GM12878 (cell line): ENCODE measurements around the gene CMSS1. TPM values are rescaled to one million over a fixed set of nuclear protein-coding genes. Genes with fewer than 3 reads are reported as not detected.

Experiments used
- ATAC-seq: fragments of 200-7000 bp; cut with Tn5 transposase; 3 replicates; pipeline ENCODE4 v1.9.1; 2020; ENCODE audit warnings: mild to moderate bottlenecking, moderate library complexity
- BruUV-seq: library from RNA; stranded (reverse); fragments of 400-500 nt; replicated peaks from 2 replicates; lab custom pipeline; 2021; lab: Mats Ljungman, UMichigan
- CTCF ChIA-PET: fragments of 300-600 bp; sonication (Branson Sonifier 250); formaldehyde crosslinking; extraction: SDS; loops from one replicate; lab custom pipeline; 2021; ENCODE audit warnings: inconsistent platforms; lab: Yijun Ruan, JAX
- POLR2A ChIA-PET: fragments of 350-600 bp; formaldehyde crosslinking; extraction: SDS; loops from one replicate; lab custom pipeline; 2021; ENCODE audit warnings: inconsistent platforms; lab: Charles Lee
- RAD21 ChIA-PET: fragments of 300-600 bp; sonication (Branson Sonifier 250); formaldehyde crosslinking; loops from one replicate; lab custom pipeline; 2023; ENCODE audit warnings: antibody characterized with exemption; ENCODE audit not compliant: unreplicated experiment; lab: Charles Lee
- SMC1A ChIA-PET: fragments of 300-600 bp; sonication (Branson Sonifier 250); formaldehyde crosslinking; loops from one replicate; lab custom pipeline; 2023; ENCODE audit not compliant: unreplicated experiment, uncharacterized antibody; lab: Charles Lee
- DNase-seq: peaks from one replicate; pipeline ENCODE4 v3.0.0-alpha.2; 2011; ENCODE audit warnings: low read depth, low spot score
- FAIRE-seq: peaks from 3 replicates; lab custom pipeline; 2011; peaks lifted over from hg19 to GRCh38; lab: Jason Lieb, UNC
- H2AFZ ChIP-seq: 2 replicates; pipeline ENCODE4 v1.6.0; 2011; ENCODE audit warnings: low read depth, low read length, control low read depth; ENCODE audit not compliant: control insufficient read depth
- H3K27ac ChIP-seq: 2 replicates; pipeline ENCODE4 v1.5.1; 2011; ENCODE audit warnings: control low read depth; ENCODE audit not compliant: control insufficient read depth, insufficient read depth
- H3K27me3 ChIP-seq, 2 experiments: replicated peaks in 1 of 2; 2 replicates each; pipeline versions ENCODE4 v1.6.0 to v1.6.1; 2011; ENCODE audit warnings: low read length in 1 of 2; ENCODE audit not compliant: control insufficient read depth in 2 of 2, insufficient read depth in 2 of 2
- H3K36me3 ChIP-seq, 2 experiments: 2 replicates each; pipeline ENCODE4 v1.5.1; 2011; ENCODE audit warnings: low read length in 1 of 2; ENCODE audit not compliant: control insufficient read depth in 2 of 2, insufficient read depth in 2 of 2
- H3K4me1 ChIP-seq: 2 replicates; pipeline ENCODE4 v1.6.1; 2011; ENCODE audit warnings: mild to moderate bottlenecking, low read length, moderate library complexity, mixed read lengths; ENCODE audit not compliant: control insufficient read depth, insufficient read depth
- H3K4me2 ChIP-seq: 2 replicates; pipeline ENCODE4 v1.6.0; 2011; ENCODE audit warnings: control low read depth; ENCODE audit not compliant: control insufficient read depth, insufficient read depth
- H3K4me3 ChIP-seq: fragments of 200-600 bp; sonication (generic); 2 replicates; pipeline ENCODE4 v1.5.1; 2016
- H3K79me2 ChIP-seq: 2 replicates; pipeline ENCODE4 v1.6.0; 2011; ENCODE audit warnings: low read length; ENCODE audit not compliant: control insufficient read depth, insufficient read depth
- H3K9ac ChIP-seq: 2 replicates; pipeline ENCODE4 v1.8.0; 2011; ENCODE audit warnings: low read length, control low read depth, mixed read lengths; ENCODE audit not compliant: control insufficient read depth, insufficient read depth
- H3K9me3 ChIP-seq: replicated peaks from 3 replicates; pipeline ENCODE4 v1.5.1; 2011; ENCODE audit warnings: mild to moderate bottlenecking, low read length; ENCODE audit not compliant: control insufficient read depth, insufficient read depth
- H4K20me1 ChIP-seq: 2 replicates; pipeline ENCODE4 v1.6.0; 2011; ENCODE audit not compliant: control insufficient read depth, insufficient read depth
- CHD1 ChIP-seq: IDR thresholded peaks from 2 replicates; pipeline ENCODE4 v1.6.1; 2012; ENCODE audit warnings: low read depth, low read length, improper control_type of control experiment
- ETV6 ChIP-seq, 2 experiments: fragments of 450-650 bp in 1 of 2; IDR thresholded peaks in 1 of 2; conservative IDR thresholded peaks in 1 of 2; 2 replicates each; pipeline ENCODE4 v1.6.1; 2014; ENCODE audit warnings: antibody characterized with exemption in 1 of 2, borderline replicate concordance in 1 of 2, low read depth in 1 of 2, mild to moderate bottlenecking in 1 of 2, moderate library complexity in 1 of 2
- EZH2 ChIP-seq: IDR thresholded peaks from 2 replicates; pipeline ENCODE4 v1.6.1; 2012; ENCODE audit warnings: low read depth, mild to moderate bottlenecking, control low read depth, inconsistent platforms, low read length, borderline replicate concordance; ENCODE audit not compliant: control insufficient read depth
- FOXM1 ChIP-seq: IDR thresholded peaks from 2 replicates; pipeline ENCODE4 v1.6.1; 2012; ENCODE audit warnings: low read depth, mild to moderate bottlenecking, inconsistent platforms, low read length, moderate library complexity
- GABPA ChIP-seq: IDR thresholded peaks from 2 replicates; pipeline ENCODE4 v1.6.1; 2014; ENCODE audit warnings: antibody characterized with exemption, low read depth, mild to moderate bottlenecking, inconsistent platforms
- HDAC6 ChIP-seq: fragments of 200-600 bp; sonication (generic); IDR thresholded peaks from one replicate; pipeline ENCODE4 v1.8.0; 2017; ENCODE audit warnings: antibody characterized with exemption; ENCODE audit not compliant: unreplicated experiment
- IKZF2 ChIP-seq, 2 experiments: fragments of 450-650 bp; IDR thresholded peaks; 2 replicates each; pipeline ENCODE4 v1.6.1; 2017; ENCODE audit warnings: mild to moderate bottlenecking in 2 of 2, moderate library complexity in 2 of 2
- IRF3 ChIP-seq: fragments of 450-650 bp; IDR thresholded peaks from 2 replicates; pipeline ENCODE4 v1.6.1; 2014; ENCODE audit warnings: mild to moderate bottlenecking
- MXI1 ChIP-seq: fragments of 150-350 bp; IDR thresholded peaks from 2 replicates; pipeline ENCODE4 v1.6.1; 2011; ENCODE audit warnings: low read depth, mild to moderate bottlenecking, inconsistent platforms, low read length, improper control_type of control experiment
- NFIC ChIP-seq: IDR thresholded peaks from 2 replicates; pipeline ENCODE4 v1.6.1; 2012; ENCODE audit warnings: low read depth, mild to moderate bottlenecking, inconsistent platforms, low read length, moderate library complexity
- PAX5 ChIP-seq: IDR thresholded peaks from 2 replicates; pipeline ENCODE4 v1.6.1; 2011; ENCODE audit warnings: low read depth, low read length, borderline replicate concordance
- PKNOX1 ChIP-seq: fragments of 450-650 bp; IDR thresholded peaks from 2 replicates; pipeline ENCODE4 v1.6.1; 2016; ENCODE audit warnings: mild to moderate bottlenecking
- POLR2A ChIP-seq: IDR thresholded peaks from 2 replicates; pipeline ENCODE4 v1.6.1; 2011; ENCODE audit warnings: low read depth, mild to moderate bottlenecking, low read length
- POLR2AphosphoS5 ChIP-seq: IDR thresholded peaks from 2 replicates; pipeline ENCODE4 v1.6.1; 2011; ENCODE audit warnings: mild to moderate bottlenecking, low read length, inconsistent platforms
- POU2F2 ChIP-seq: IDR thresholded peaks from 3 replicates; pipeline ENCODE4 v1.6.1; 2011; ENCODE audit warnings: low read depth, mild to moderate bottlenecking, low read length, borderline replicate concordance
- PRDM15 ChIP-seq: fragments of 450-650 bp; formaldehyde crosslinking; IDR thresholded peaks from 2 replicates; pipeline ENCODE4 v1.4.0; 2020; ENCODE audit warnings: mild to moderate bottlenecking, moderate library complexity
- SMARCA5 ChIP-seq: fragments of 450-650 bp; IDR thresholded peaks from 2 replicates; pipeline ENCODE4 v1.6.1; 2017; ENCODE audit warnings: mild to moderate bottlenecking
- SRF ChIP-seq, 2 experiments: IDR thresholded peaks; 2 replicates each; pipeline ENCODE4 v1.6.1; 2011; ENCODE audit warnings: low read depth in 2 of 2, low read length in 2 of 2, mild to moderate bottlenecking in 1 of 2, moderate library complexity in 1 of 2
- ZBED1 ChIP-seq: IDR thresholded peaks from 2 replicates; pipeline ENCODE4 v1.6.1; 2016; ENCODE audit warnings: borderline replicate concordance
- WGBS: methylation state at CpG from one replicate; pipeline ENCODE4 v1.1.6; 2016; ENCODE audit warnings: low lambda C conversion rate; ENCODE audit not compliant: insufficient replicate concordance, insufficient coverage; ENCODE audit errors: missing lambda C conversion rate; 5-methylcytosine and 5-hydroxymethylcytosine counted together
- in situ Hi-C: fragments of 300-500 bp; cut with MboI; formaldehyde crosslinking; loops from 9 replicates; pipeline ENCODE4 v1.14.3; 2018; ENCODE audit warnings: mixed read lengths
- intact Hi-C: fragments of 100-400 bp; cut with micrococcal nuclease; formaldehyde crosslinking; loops from one replicate; pipeline ENCODE4 v1.14.2; 2022; ENCODE audit not compliant: unreplicated experiment
- polyA plus RNA-seq, 11 experiments: library from polyadenylated mRNA; depleted of rRNA in 4 of 11; unstranded in 6 of 11; stranded (reverse) in 5 of 11; fragments of >200 nt; fragmentation: Nextera tagmentation in 4 of 11; fragmentation: Illumina TruSeq in 1 of 11; extraction: Ambion mirVana in 4 of 11; extraction: Trizol in 1 of 11; gene quantifications; 1 replicate in 1 of 11; 2 replicates in 10 of 11; pipeline versions ENCODE4 v1.2.1 to v1.2.3, GENCODE V29; 2011 to 2016; ENCODE audit warnings: inconsistent platforms in 2 of 11, missing spikeins in 2 of 11, low read depth in 1 of 11
- total RNA-seq, 4 experiments: library from RNA; depleted of rRNA in 3 of 4; stranded (reverse); fragments of >200 nt in 3 of 4; fragmentation: Illumina TruSeq in 1 of 4; extraction: Trizol in 1 of 4; gene quantifications; 2 replicates each; pipeline versions ENCODE4 v1.2.1 to v1.2.3, GENCODE V29; 2013 to 2021

Gene CMSS1
- total and polyA plus RNA-seq, 10 of the 15 experiments (the other 5 are each of a cell fraction or from before 2014, with no cell fraction given), result 31.0 to 118 (median 70.1) TPM

- ChIA-PET SMC1A (interaction anchor here (1.3 kb wide), 1 partner anchor 97 kb away, joined by 3 read pairs; no protein-coding TSS in a partner anchor), CTCF (interaction anchor here (1.5 kb wide), 1 partner anchor 12 kb away, joined by 3 read pairs; no protein-coding TSS in a partner anchor), POLR2A (no interaction called here), RAD21 (no interaction called here)
- H2AFZ ChIP-seq, result no peak overlapping the region
- TF ChIP-seq IKZF2 (IDR thresholded peaks at IDR 0.05) (no peak), HDAC6 (no peak), SMARCA5 (no peak), NFIC (no peak), ETV6 (conservative IDR thresholded peaks at IDR 0.05 in 1 of 2, IDR thresholded peaks at IDR 0.05 in 1 of 2; ENCODE audit: borderline replicate concordance in 1 of 2, low read depth in 1 of 2) (no peak), EZH2 (no peak), POU2F2 (no peak), GABPA (no peak), MXI1 (no peak), SRF (IDR thresholded peaks at IDR 0.05; ENCODE audit: low read depth in 2 of 2, low read length in 2 of 2) (no peak), PAX5 (no peak), IRF3 (no peak), PRDM15 (CRISPR knock-in tag) (no peak), ZBED1 (no peak), PKNOX1 (no peak), CHD1 (no peak), FOXM1 (no peak), POLR2A (no peak), POLR2AphosphoS5 (no peak)
- H3K27me3 ChIP-seq, result no peaks in the 10 kb centered on the region
- H3K9ac ChIP-seq, result no peak overlapping the region
- BruUV-seq, result no TSS peak
- 93% methylated on average over 1 of the region's 1 CpG for WGBS
- DNase-seq (no peak), FAIRE-seq (no peak), ATAC-seq (no peak)
- peaks cover 24% of the 10 kb centered on the region for H3K4me1 ChIP-seq
- no peak overlapping the region for H3K4me2 ChIP-seq
- H3K79me2 ChIP-seq, result no peaks in the 10 kb centered on the region
- intact Hi-C loops (no loop called here), in situ Hi-C loops (no loop called here)
- no peak overlapping the region for H3K4me3 ChIP-seq
- H3K9me3 ChIP-seq, result no peaks in the 10 kb centered on the region
- H3K36me3 ChIP-seq, result no peaks in the 10 kb centered on the region
- no peak overlapping the region for H3K27ac ChIP-seq
- no peaks in the 10 kb centered on the region for H4K20me1 ChIP-seq
Observed at GRCh38 chr3:99941211-99941610, 123.5 kb downstream of the CMSS1 start.
